GM12878 (cell line): ENCODE measurements around the gene PALD1. TPM values are rescaled to one million over a fixed set of nuclear protein-coding genes. Genes with fewer than 3 reads are reported as not detected.

Experiments used
- BCL11A ChIP-seq: IDR thresholded peaks from 2 replicates; pipeline ENCODE4 v1.6.1; 2011; ENCODE audit warnings: low read depth, low read length
- BHLHE40 ChIP-seq, 2 experiments: fragments of 450-650 bp in 1 of 2; IDR thresholded peaks; 2 replicates each; pipeline ENCODE4 v1.6.1; 2011 to 2017; ENCODE audit warnings: low read depth in 2 of 2, borderline replicate concordance in 1 of 2, improper control_type of control experiment in 1 of 2, low read length in 1 of 2, mild to moderate bottlenecking in 1 of 2
- BRCA1 ChIP-seq: IDR thresholded peaks from 2 replicates; pipeline ENCODE4 v1.6.1; 2011; ENCODE audit warnings: low read depth, low read length, improper control_type of control experiment
- CHD4 ChIP-seq: fragments of 200-600 bp; sonication (generic); IDR thresholded peaks from 2 replicates; pipeline ENCODE4 v1.6.1; 2016; ENCODE audit warnings: mild to moderate bottlenecking
- ETV6 ChIP-seq, 2 experiments: fragments of 450-650 bp in 1 of 2; IDR thresholded peaks in 1 of 2; conservative IDR thresholded peaks in 1 of 2; 2 replicates each; pipeline ENCODE4 v1.6.1; 2014; ENCODE audit warnings: antibody characterized with exemption in 1 of 2, borderline replicate concordance in 1 of 2, low read depth in 1 of 2, mild to moderate bottlenecking in 1 of 2, moderate library complexity in 1 of 2
- GATAD2B ChIP-seq: fragments of 450-650 bp; conservative IDR thresholded peaks from 2 replicates; pipeline ENCODE4 v1.6.1; 2017; ENCODE audit warnings: low read depth, mild to moderate bottlenecking, moderate library complexity
- IKZF2 ChIP-seq, 2 experiments: fragments of 450-650 bp; IDR thresholded peaks; 2 replicates each; pipeline ENCODE4 v1.6.1; 2017; ENCODE audit warnings: mild to moderate bottlenecking in 2 of 2, moderate library complexity in 2 of 2
- JUNB ChIP-seq: IDR thresholded peaks from 2 replicates; pipeline ENCODE4 v1.6.1; 2016; ENCODE audit warnings: antibody characterized with exemption, mild to moderate bottlenecking
- KDM1A ChIP-seq: fragments of 200-600 bp; sonication (generic); IDR thresholded peaks from 2 replicates; pipeline ENCODE4 v1.6.1; 2016; ENCODE audit warnings: borderline replicate concordance
- KLF5 ChIP-seq: fragments of 450-650 bp; IDR thresholded peaks from 2 replicates; pipeline ENCODE4 v1.6.1; 2014; ENCODE audit warnings: mild to moderate bottlenecking; ENCODE audit not compliant: partially characterized antibody
- MEF2A ChIP-seq: IDR thresholded peaks from 2 replicates; pipeline ENCODE4 v1.6.1; 2011; ENCODE audit warnings: low read depth, mild to moderate bottlenecking, low read length, moderate library complexity; ENCODE audit not compliant: insufficient read depth
- MLLT1 ChIP-seq: fragments of 450-650 bp; IDR thresholded peaks from 2 replicates; pipeline ENCODE4 v1.6.1; 2016; ENCODE audit warnings: mild to moderate bottlenecking
- MTA2 ChIP-seq: fragments of 450-650 bp; IDR thresholded peaks from 2 replicates; pipeline ENCODE4 v1.6.1; 2016; ENCODE audit warnings: low read depth, mild to moderate bottlenecking, moderate library complexity
- MTA3 ChIP-seq: IDR thresholded peaks from 2 replicates; pipeline ENCODE4 v1.6.1; 2012; ENCODE audit warnings: low read length, inconsistent platforms, borderline replicate concordance
- MXI1 ChIP-seq: fragments of 150-350 bp; IDR thresholded peaks from 2 replicates; pipeline ENCODE4 v1.6.1; 2011; ENCODE audit warnings: low read depth, mild to moderate bottlenecking, inconsistent platforms, low read length, improper control_type of control experiment
- MYB ChIP-seq: fragments of 150-350 bp; IDR thresholded peaks from 2 replicates; pipeline ENCODE4 v1.6.1; 2014; ENCODE audit warnings: mild to moderate bottlenecking, low read depth, low read length, borderline replicate concordance
- NFYB ChIP-seq: IDR thresholded peaks from 2 replicates; pipeline ENCODE4 v1.6.1; 2011; ENCODE audit warnings: low read depth, mild to moderate bottlenecking, low read length, improper control_type of control experiment, moderate library complexity; ENCODE audit not compliant: insufficient read depth
- NKRF ChIP-seq: fragments of 450-650 bp; conservative IDR thresholded peaks from 2 replicates; pipeline ENCODE4 v1.6.1; 2017; ENCODE audit warnings: mild to moderate bottlenecking, moderate library complexity
- NR2C2 ChIP-seq: IDR thresholded peaks from 2 replicates; pipeline ENCODE4 v1.6.1; 2011; ENCODE audit warnings: borderline replicate concordance, low read depth; ENCODE audit not compliant: control insufficient read depth, insufficient read length
- POLR2AphosphoS2 ChIP-seq: IDR thresholded peaks from 2 replicates; pipeline ENCODE4 v1.6.1; 2011; ENCODE audit warnings: low read depth, mild to moderate bottlenecking, low read length, improper control_type of control experiment, moderate library complexity
- RAD21 ChIP-seq: IDR thresholded peaks from 2 replicates; pipeline ENCODE4 v1.6.1; 2011; ENCODE audit warnings: mild to moderate bottlenecking, low read depth, low read length, moderate library complexity; ENCODE audit not compliant: insufficient read depth
- RAD51 ChIP-seq: fragments of 450-650 bp; IDR thresholded peaks from 2 replicates; pipeline ENCODE4 v1.6.1; 2016; ENCODE audit warnings: moderate library complexity, mild to moderate bottlenecking, inconsistent platforms
- SP1 ChIP-seq: IDR thresholded peaks from one replicate; pipeline ENCODE4 v1.6.1; 2011; ENCODE audit warnings: low read depth, low read length
- TAF1 ChIP-seq: IDR thresholded peaks from 2 replicates; pipeline ENCODE4 v1.6.1; 2011; ENCODE audit warnings: mild to moderate bottlenecking, low read depth, low read length, borderline replicate concordance
- WRNIP1 ChIP-seq: IDR thresholded peaks from 2 replicates; pipeline ENCODE4 v1.6.1; 2011; ENCODE audit warnings: low read depth, low read length, improper control_type of control experiment, borderline replicate concordance
- YY1 ChIP-seq: IDR thresholded peaks from 2 replicates; pipeline ENCODE4 v1.6.1; 2011; ENCODE audit warnings: low read depth, mild to moderate bottlenecking, low read length
- ZNF274 ChIP-seq: IDR thresholded peaks from one replicate; pipeline ENCODE4 v1.8.0; 2011; ENCODE audit not compliant: insufficient read length, insufficient read depth
- ZSCAN29 ChIP-seq: fragments of 450-650 bp; IDR thresholded peaks from 2 replicates; pipeline ENCODE4 v1.6.1; 2017; ENCODE audit warnings: mild to moderate bottlenecking, moderate library complexity
- polyA plus RNA-seq, 11 experiments: library from polyadenylated mRNA; depleted of rRNA in 4 of 11; unstranded in 6 of 11; stranded (reverse) in 5 of 11; fragments of >200 nt; fragmentation: Nextera tagmentation in 4 of 11; fragmentation: Illumina TruSeq in 1 of 11; extraction: Ambion mirVana in 4 of 11; extraction: Trizol in 1 of 11; gene quantifications; 1 replicate in 1 of 11; 2 replicates in 10 of 11; pipeline versions ENCODE4 v1.2.1 to v1.2.3, GENCODE V29; 2011 to 2016; ENCODE audit warnings: inconsistent platforms in 2 of 11, missing spikeins in 2 of 11, low read depth in 1 of 11
- total RNA-seq, 4 experiments: library from RNA; depleted of rRNA in 3 of 4; stranded (reverse); fragments of >200 nt in 3 of 4; fragmentation: Illumina TruSeq in 1 of 4; extraction: Trizol in 1 of 4; gene quantifications; 2 replicates each; pipeline versions ENCODE4 v1.2.1 to v1.2.3, GENCODE V29; 2013 to 2021
- TF ChIP-seq, protein P1 (sequence below): fragments of 150-350 bp; IDR thresholded peaks from 2 replicates; pipeline ENCODE4 v1.6.1; 2014; ENCODE audit warnings: mild to moderate bottlenecking, low read depth, low read length

The PALD1 gene
- total and polyA plus RNA-seq, 10 of the 15 experiments (the other 5 are each of a cell fraction or from before 2014, with no cell fraction given) = 0.43 to 20.9 (median 9.0) TPM

DNA sequence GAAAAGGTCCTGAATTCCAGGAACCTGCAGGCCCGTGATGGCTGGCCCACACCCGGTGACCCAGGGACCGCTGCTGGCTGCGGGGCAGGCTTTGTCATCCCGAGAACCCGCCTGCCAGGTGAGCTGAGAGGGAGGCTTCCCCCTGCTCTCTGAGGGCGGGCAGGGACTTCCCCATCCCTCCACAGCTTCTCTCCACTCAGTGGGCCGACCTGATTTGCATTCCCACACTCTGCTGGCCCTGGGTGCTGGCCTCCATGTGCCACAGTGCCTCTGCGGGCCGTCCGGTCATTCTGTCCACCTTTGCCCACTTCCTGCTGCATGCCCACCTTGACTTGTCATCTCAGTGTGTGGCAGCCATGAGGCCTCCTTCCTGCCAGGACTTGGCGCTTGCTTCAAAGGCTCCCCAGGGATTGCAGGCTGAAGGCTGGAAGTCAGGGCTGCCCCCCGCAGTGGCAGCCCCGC is 35.3 kb downstream of the PALD1 start (continued):
- TF ChIP-seq NKRF (no peak), MXI1 (peak; percentile 75), MLLT1 (no peak), BHLHE40 (IDR thresholded peaks at IDR 0.05; ENCODE audit: borderline replicate concordance in 1 of 2, low read depth in 2 of 2, low read length in 1 of 2) (peak; percentile 61 to 78), ZNF274 (no peak), MYB (no peak), CHD4 (no peak), KLF5 (no peak), BCL11A (no peak), MEF2A (no peak), JUNB (peak; percentile 49; the same call in 1 of the 2 replicates), ZSCAN29 (no peak), TAF1 (no peak), NFYB (no peak), BRCA1 (no peak), GATAD2B (peak; percentile 86; the same call in 1 of the 2 replicates), ETV6 (conservative IDR thresholded peaks at IDR 0.05 in 1 of 2, IDR thresholded peaks at IDR 0.05 in 1 of 2; ENCODE audit: borderline replicate concordance in 1 of 2, low read depth in 1 of 2) (no peak), SP1 (no peak), MTA2 (peak; percentile 58; the same call in 1 of the 2 replicates), YY1 (no peak), RAD51 (no peak), POLR2AphosphoS2 (no peak), IKZF2 (IDR thresholded peaks at IDR 0.05) (peak; percentile 64 to 76; a peak in 3 of 4 replicates), RAD21 (no peak), NR2C2 (no peak), KDM1A (no peak), WRNIP1 (no peak), MTA3 (no peak)
- TF ChIP-seq, protein P1, sequence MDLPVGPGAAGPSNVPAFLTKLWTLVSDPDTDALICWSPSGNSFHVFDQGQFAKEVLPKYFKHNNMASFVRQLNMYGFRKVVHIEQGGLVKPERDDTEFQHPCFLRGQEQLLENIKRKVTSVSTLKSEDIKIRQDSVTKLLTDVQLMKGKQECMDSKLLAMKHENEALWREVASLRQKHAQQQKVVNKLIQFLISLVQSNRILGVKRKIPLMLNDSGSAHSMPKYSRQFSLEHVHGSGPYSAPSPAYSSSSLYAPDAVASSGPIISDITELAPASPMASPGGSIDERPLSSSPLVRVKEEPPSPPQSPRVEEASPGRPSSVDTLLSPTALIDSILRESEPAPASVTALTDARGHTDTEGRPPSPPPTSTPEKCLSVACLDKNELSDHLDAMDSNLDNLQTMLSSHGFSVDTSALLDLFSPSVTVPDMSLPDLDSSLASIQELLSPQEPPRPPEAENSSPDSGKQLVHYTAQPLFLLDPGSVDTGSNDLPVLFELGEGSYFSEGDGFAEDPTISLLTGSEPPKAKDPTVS = no peak
